ENCODE measurements around the gene CYP26B1. TPM values are rescaled to one million over a fixed set of nuclear protein-coding genes. Genes with fewer than 3 reads are reported as not detected.

Gene CYP26B1
- total RNA-seq, 4 donors from 2014 or later: 1.8 to 4.8 (median 2.3) TPM

DNA sequence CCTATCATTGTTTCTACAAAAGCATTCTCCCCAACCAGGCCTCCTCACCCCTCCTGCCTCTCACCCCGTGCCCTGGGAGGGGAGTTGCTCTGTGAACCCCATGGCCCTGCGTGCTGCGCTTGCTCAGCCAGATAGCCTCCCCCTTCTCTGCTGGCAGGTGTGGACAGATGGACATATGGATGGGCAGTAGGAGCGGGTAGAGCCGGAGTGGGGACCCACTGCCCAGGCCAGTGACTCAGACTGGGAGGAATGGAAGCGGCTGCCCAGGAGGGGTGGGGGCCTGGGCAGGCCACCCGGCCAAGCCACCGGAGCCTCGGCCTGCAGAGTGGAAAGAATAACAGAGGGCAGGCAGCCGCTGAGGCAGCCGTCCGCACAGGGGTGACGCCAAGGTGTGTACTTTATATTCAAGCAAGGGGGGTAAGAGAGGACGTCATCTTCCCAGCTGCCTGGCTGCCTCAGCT is 8.7 kb downstream of the CYP26B1 start:
- Histone ChIP-seq H3K9me3 (no peaks in the 10 kb centered on the region), H3K4me1 (peaks cover 11 to 33% of the 10 kb centered on the region in 2 donors), H3K4me3 (no peak overlapping the region), H3K27me3 (no peaks in the 10 kb centered on the region), H3K36me3 (no peaks in the 10 kb centered on the region), H3K27ac (no peak overlapping the region)
- DNase-seq (peak in 1 of 2 donors; percentile 12), ATAC-seq (no peak)
- no peak for TF ChIP-seq POLR2A (IDR thresholded peaks at IDR 0.05)
- TF ChIP-seq, protein P1, sequence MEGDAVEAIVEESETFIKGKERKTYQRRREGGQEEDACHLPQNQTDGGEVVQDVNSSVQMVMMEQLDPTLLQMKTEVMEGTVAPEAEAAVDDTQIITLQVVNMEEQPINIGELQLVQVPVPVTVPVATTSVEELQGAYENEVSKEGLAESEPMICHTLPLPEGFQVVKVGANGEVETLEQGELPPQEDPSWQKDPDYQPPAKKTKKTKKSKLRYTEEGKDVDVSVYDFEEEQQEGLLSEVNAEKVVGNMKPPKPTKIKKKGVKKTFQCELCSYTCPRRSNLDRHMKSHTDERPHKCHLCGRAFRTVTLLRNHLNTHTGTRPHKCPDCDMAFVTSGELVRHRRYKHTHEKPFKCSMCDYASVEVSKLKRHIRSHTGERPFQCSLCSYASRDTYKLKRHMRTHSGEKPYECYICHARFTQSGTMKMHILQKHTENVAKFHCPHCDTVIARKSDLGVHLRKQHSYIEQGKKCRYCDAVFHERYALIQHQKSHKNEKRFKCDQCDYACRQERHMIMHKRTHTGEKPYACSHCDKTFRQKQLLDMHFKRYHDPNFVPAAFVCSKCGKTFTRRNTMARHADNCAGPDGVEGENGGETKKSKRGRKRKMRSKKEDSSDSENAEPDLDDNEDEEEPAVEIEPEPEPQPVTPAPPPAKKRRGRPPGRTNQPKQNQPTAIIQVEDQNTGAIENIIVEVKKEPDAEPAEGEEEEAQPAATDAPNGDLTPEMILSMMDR (IDR thresholded peaks at IDR 0.05 in 4 of 5, conservative IDR thresholded peaks at IDR 0.05 in 1 of 5): no peak
- intact Hi-C loops (cut with DNase I; ENCODE audit: low total_unique reads): no loop called here
- in situ Hi-C loops (cut with MboI; ENCODE audit: low sequenced_read_pairs in 4 of 4): loop anchor here in 1 of 4 donors (10.0 kb wide), 1 partner anchor 204 kb away; no protein-coding TSS in a partner anchor

DNA sequence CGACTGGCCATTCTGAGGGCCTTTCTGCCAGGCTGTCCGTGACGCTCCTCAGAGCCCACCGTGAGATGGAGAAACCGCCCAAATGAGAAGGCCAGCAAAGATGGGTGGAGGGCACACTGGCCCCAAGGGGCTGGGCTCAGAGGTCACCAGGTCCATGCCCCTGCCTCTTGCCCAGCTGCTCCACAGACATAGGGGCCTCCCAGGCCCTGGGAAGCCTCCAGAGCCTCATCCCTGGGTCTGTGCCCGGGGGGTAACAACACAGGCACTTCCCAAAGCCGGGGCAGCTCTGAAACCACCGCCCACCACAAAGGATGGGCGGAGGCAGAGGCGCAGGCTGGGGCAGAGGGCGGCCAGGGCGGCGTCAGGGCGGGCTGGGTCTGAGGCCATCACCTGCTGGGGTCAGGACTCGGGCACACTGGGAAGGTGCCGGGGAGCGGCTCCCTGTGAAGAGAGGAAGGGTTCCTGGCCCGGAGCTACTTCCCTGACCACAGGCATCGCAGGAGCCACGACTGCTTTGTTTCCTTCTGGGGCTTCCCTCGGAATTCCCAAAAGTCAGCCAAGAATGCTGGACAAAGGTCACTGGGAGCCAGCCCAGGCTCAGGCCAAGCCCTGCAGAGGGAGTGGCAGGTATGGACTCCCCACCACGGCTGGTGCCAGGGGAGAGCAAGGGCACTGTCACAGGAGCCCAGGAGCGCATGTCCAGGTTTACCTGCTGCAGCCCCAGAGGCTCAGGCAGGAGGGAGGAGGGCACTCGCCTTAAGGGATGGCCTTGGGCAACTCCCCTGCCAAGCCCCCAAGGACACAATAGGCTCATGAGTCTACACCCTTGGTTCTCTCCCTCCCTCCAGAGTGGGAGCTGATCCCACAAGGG is 9.4 kb downstream of the CYP26B1 start:
- Histone ChIP-seq H3K9me3 (no peaks in the 10 kb centered on the region), H3K4me1 (peaks cover 6 to 26% of the 10 kb centered on the region in 2 donors), H3K4me3 (no peak overlapping the region), H3K36me3 (no peaks in the 10 kb centered on the region), H3K27me3 (no peaks in the 10 kb centered on the region), H3K27ac (no peak overlapping the region)
- ATAC-seq: no peak
- no peak for TF ChIP-seq POLR2A (IDR thresholded peaks at IDR 0.05)
- TF ChIP-seq, protein P1 (IDR thresholded peaks at IDR 0.05 in 4 of 5, conservative IDR thresholded peaks at IDR 0.05 in 1 of 5): no peak
- in situ Hi-C loops (cut with MboI; ENCODE audit: low sequenced_read_pairs in 4 of 4): loop anchor here in 1 of 4 donors (10.0 kb wide), 1 partner anchor 203 kb away; no protein-coding TSS in a partner anchor
- DNase-seq: peak in 1 of 2 donors; percentile 16
- intact Hi-C loops (cut with DNase I; ENCODE audit: low total_unique reads): no loop called here

DNA sequence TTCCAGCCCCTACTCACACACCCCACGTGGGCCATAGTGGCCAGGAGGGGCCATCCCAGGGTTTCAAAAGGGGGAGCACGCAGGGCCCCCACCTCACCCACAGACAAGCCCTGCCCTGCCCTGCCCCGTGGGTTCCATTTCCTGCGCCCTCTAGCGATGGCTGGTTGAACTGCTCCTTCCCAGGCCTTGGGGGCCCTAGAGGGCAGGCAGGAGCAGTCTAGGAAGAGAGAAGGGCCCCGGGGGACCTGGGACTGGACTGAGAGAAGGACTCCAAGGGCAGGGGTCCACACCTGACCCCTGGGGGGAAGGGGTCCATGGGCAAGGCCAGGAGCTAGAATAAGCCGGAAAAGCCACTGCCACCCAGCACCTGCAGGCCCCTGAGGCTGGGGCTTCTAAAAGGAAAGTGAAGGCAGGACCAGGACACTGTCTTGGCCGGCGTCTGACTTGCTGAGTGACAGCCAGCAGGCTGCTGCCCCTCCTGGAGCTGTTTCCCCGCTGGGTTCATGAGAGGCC is 10.1 kb downstream of the CYP26B1 start:
- Histone ChIP-seq H3K4me3 (peak overlapping the region in 1 of 4 donors; percentile 11), H3K27me3 (no peaks in the 10 kb centered on the region), H3K4me1 (peaks cover 3 to 19% of the 10 kb centered on the region in 2 donors)

DNA sequence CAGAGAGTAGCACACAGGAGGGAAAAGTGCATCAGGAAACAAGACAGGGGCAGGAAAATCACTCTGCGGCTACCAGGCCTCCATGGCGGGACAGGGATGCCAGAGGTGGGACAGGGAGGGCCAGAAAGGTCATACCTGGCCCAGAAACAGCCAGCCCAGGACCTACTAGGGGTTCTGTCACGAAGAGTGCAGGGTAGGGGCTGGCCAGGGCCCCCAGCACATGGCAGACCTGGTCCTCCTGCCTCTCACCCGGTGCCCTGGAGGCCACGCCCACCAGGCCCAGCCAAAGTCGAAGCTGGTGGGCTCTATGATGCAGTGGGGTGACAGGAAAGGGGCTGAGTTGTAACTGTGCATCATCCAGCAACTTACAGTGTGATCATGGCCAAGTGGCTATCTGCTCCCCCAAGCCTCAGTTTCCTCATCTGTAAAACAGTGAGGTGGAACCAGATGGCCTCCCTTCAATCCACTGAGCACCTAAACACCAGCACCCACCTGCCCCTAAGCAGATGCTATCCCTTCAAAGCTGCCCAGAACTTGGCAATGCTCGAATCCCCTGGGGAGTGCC is 10.6 kb downstream of the CYP26B1 start:
- DNase-seq (no peak), ATAC-seq (peak in 1 of 2 donors; percentile 12)
- Histone ChIP-seq H3K27ac (no peak overlapping the region), H3K27me3 (no peaks in the 10 kb centered on the region), H3K9me3 (no peaks in the 10 kb centered on the region), H3K4me3 (no peak overlapping the region), H3K4me1 (peaks cover 0 to 14% of the 10 kb centered on the region in 2 donors), H3K36me3 (no peaks in the 10 kb centered on the region)
- no peak for TF ChIP-seq POLR2A (IDR thresholded peaks at IDR 0.05)
- TF ChIP-seq, protein P1 (IDR thresholded peaks at IDR 0.05 in 4 of 5, conservative IDR thresholded peaks at IDR 0.05 in 1 of 5): no peak
- intact Hi-C loops (cut with DNase I; ENCODE audit: low total_unique reads): loop anchor here (1.0 kb wide), 1 partner anchor 12 kb away; no protein-coding TSS in a partner anchor
- in situ Hi-C loops (cut with MboI; ENCODE audit: low sequenced_read_pairs in 4 of 4): loop anchor here in 1 of 4 donors (10.0 kb wide), 1 partner anchor 202 kb away; no protein-coding TSS in a partner anchor

More for the DNA sequence above, 10.1 kb downstream of the CYP26B1 start:
- H3K36me3 ChIP-seq: no peaks in the 10 kb centered on the region
- intact Hi-C loops (cut with DNase I; ENCODE audit: low total_unique reads) (loop anchor here (1.0 kb wide), 1 partner anchor 12 kb away; no protein-coding TSS in a partner anchor), in situ Hi-C loops (cut with MboI; ENCODE audit: low sequenced_read_pairs in 4 of 4) (loop anchor here in 1 of 4 donors (10.0 kb wide), 1 partner anchor 203 kb away; no protein-coding TSS in a partner anchor)
- TF ChIP-seq, protein P1 (IDR thresholded peaks at IDR 0.05 in 4 of 5, conservative IDR thresholded peaks at IDR 0.05 in 1 of 5): peak; percentile 66 to 95 (median 80)
- TF ChIP-seq POLR2A (IDR thresholded peaks at IDR 0.05): no peak
- peak in 1 of 2 donors; percentile 39 for DNase-seq
- ATAC-seq: peak; percentile 53 to 86
- no peak overlapping the region for H3K27ac ChIP-seq
- no peaks in the 10 kb centered on the region for H3K9me3 ChIP-seq
